A673 (cell line): ENCODE data around the gene UST. TPM values are rescaled to one million over a fixed set of nuclear protein-coding genes. Genes with fewer than 3 reads are reported as not detected.

ENCODE experiments used
- BruUV-seq: library from RNA; stranded (reverse); fragments of 400-500 nt; replicated peaks from 2 replicates; lab custom pipeline; 2021; lab: Mats Ljungman, UMichigan
- CTCF ChIA-PET: fragments of 300-600 bp; sonication (Branson Sonifier 250); formaldehyde crosslinking; loops from one replicate; lab custom pipeline; 2022; ENCODE audit warnings: antibody characterized with exemption; lab: Charles Lee
- POLR2A ChIA-PET: fragments of 300-600 bp; sonication (Branson Sonifier 250); formaldehyde crosslinking; loops from one replicate; lab custom pipeline; 2022; ENCODE audit warnings: antibody characterized with exemption; ENCODE audit not compliant: low non-redundant PET; lab: Charles Lee
- DNase-seq: peaks from one replicate; pipeline ENCODE4 v3.0.0-alpha.2; 2015; ENCODE audit warnings: low spot score
- H3K27ac ChIP-seq: fragments of 200-600 bp; sonication (generic); 2 replicates; pipeline ENCODE4 v1.5.1; 2016; ENCODE audit warnings: mixed run types, low read depth, mild to moderate bottlenecking, mixed read lengths, antibody characterized with exemption, low read length; ENCODE audit not compliant: poor library complexity, severe bottlenecking
- H3K27me3 ChIP-seq: fragments of 200-600 bp; sonication (generic); replicated peaks from 2 replicates; pipeline ENCODE4 v1.6.1; 2017; ENCODE audit warnings: mixed run types, low read depth, mild to moderate bottlenecking, mixed read lengths, antibody characterized with exemption, low read length; ENCODE audit not compliant: insufficient read depth, poor library complexity
- H3K36me3 ChIP-seq: fragments of 200-600 bp; sonication (generic); 2 replicates; pipeline ENCODE4 v1.6.1; 2016; ENCODE audit warnings: mixed run types, mild to moderate bottlenecking, mixed read lengths, antibody characterized with exemption, low read length; ENCODE audit not compliant: insufficient read depth, poor library complexity, severe bottlenecking
- H3K4me1 ChIP-seq: fragments of 200-600 bp; sonication (generic); 2 replicates; pipeline ENCODE4 v1.6.1; 2017; ENCODE audit warnings: mixed run types, mild to moderate bottlenecking, mixed read lengths, antibody characterized with exemption, low read length; ENCODE audit not compliant: insufficient read depth, poor library complexity, severe bottlenecking
- H3K4me3 ChIP-seq: fragments of 200-600 bp; sonication (generic); 2 replicates; pipeline ENCODE4 v1.5.1; 2016; ENCODE audit warnings: low read depth, mixed run types, mild to moderate bottlenecking, mixed read lengths, low read length; ENCODE audit not compliant: poor library complexity, severe bottlenecking
- H3K9me3 ChIP-seq: fragments of 200-600 bp; sonication (generic); 2 replicates; pipeline ENCODE4 v1.6.1; 2016; ENCODE audit warnings: mixed run types, low read depth, mild to moderate bottlenecking, mixed read lengths, antibody characterized with exemption, low read length; ENCODE audit not compliant: poor library complexity, severe bottlenecking
- CTCF ChIP-seq: fragments of 300-800, 200-600 bp; sonication (generic); conservative IDR thresholded peaks from 2 replicates; pipeline ENCODE4 v1.5.1; 2017; ENCODE audit warnings: low read depth, mild to moderate bottlenecking, antibody characterized with exemption, low read length, moderate library complexity, mixed read lengths
- EZH2 ChIP-seq: fragments of 200-600 bp; sonication (generic); IDR thresholded peaks from 2 replicates; pipeline ENCODE4 v1.6.1; 2017; ENCODE audit warnings: borderline replicate concordance, low read depth, mild to moderate bottlenecking, mixed read lengths, antibody characterized with exemption, low read length; ENCODE audit not compliant: poor library complexity, severe bottlenecking
- intact Hi-C: fragments of 100-400 bp; cut with micrococcal nuclease; formaldehyde crosslinking; loops from one replicate; pipeline ENCODE4 v1.10.0; 2022; ENCODE audit not compliant: unreplicated experiment
- total RNA-seq: library from RNA; stranded (reverse); gene quantifications from 2 replicates; pipeline ENCODE4 v1.2.3, GENCODE V29; 2021

The UST gene
- total RNA-seq, 1 experiment from 2014 or later = 1.5 TPM

GRCh38 chr6:148951662-148952061, 204.8 kb downstream of the UST start:
- Histone ChIP-seq H3K4me1 (no peaks in the 10 kb centered on the region), H3K36me3 (no peaks in the 10 kb centered on the region), H3K27ac (no peak overlapping the region), H3K9me3 (no peaks in the 10 kb centered on the region), H3K4me3 (no peak overlapping the region), H3K27me3 (no peaks in the 10 kb centered on the region)
- CTCF ChIA-PET = no interaction called here
- POLR2A ChIA-PET = no interaction called here
- TF ChIP-seq EZH2 (no peak), CTCF (no peak)
- DNase-seq = no peak
- BruUV-seq = no TSS peak
- intact Hi-C loops = no loop called here

- intact Hi-C loops = no loop called here
- Histone ChIP-seq H3K4me3 (no peak overlapping the region), H3K27me3 (no peaks in the 10 kb centered on the region), H3K36me3 (no peaks in the 10 kb centered on the region), H3K4me1 (no peaks in the 10 kb centered on the region), H3K9me3 (no peaks in the 10 kb centered on the region), H3K27ac (no peak overlapping the region)
- no peak for DNase-seq
- no TSS peak for BruUV-seq
- ChIA-PET CTCF (no interaction called here), POLR2A (no interaction called here)
- TF ChIP-seq CTCF = no peak
- TF ChIP-seq EZH2 = no peak
Observed at GRCh38 chr6:148952147-148953035, 205.6 kb downstream of the UST start.

- POLR2A ChIA-PET = interaction anchor here (0.9 kb wide), 1 partner anchor 26 kb away, joined by 3 read pairs; no protein-coding TSS in a partner anchor
Observed at GRCh38 chr6:148954461-148954860, 207.6 kb downstream of the UST start.

More at GRCh38 chr6:148954461-148954860, 207.6 kb downstream of the UST start:
- H3K36me3 ChIP-seq = no peaks in the 10 kb centered on the region
- TF ChIP-seq CTCF (no peak), EZH2 (no peak)
- H3K4me3 ChIP-seq = no peak overlapping the region
- no peaks in the 10 kb centered on the region for H3K4me1 ChIP-seq
- no peaks in the 10 kb centered on the region for H3K9me3 ChIP-seq
- no peak overlapping the region for H3K27ac ChIP-seq
- H3K27me3 ChIP-seq = no peaks in the 10 kb centered on the region
- DNase-seq = no peak
- intact Hi-C loops = no loop called here
- no TSS peak for BruUV-seq
- CTCF ChIA-PET = no interaction called here
